OCI-LY3 (cell line): ENCODE results near the gene PEX11A.

Experiments
- H2AFZ ChIP-seq: fragments of 200-600, 300-600 bp; shearing (Covaris generic); 2 replicates; pipeline ENCODE4 v1.6.0; 2014; ENCODE audit warnings: antibody characterized with exemption, low read depth, low read length
- H3K27ac ChIP-seq: fragments of 200-600, 300-600 bp; sonication (generic); 2 replicates; pipeline ENCODE4 v1.5.1; 2014; ENCODE audit warnings: mild to moderate bottlenecking, low read length, moderate library complexity, mixed read lengths
- H3K27me3 ChIP-seq: fragments of 200-600, 300-600 bp; sonication (generic); 2 replicates; pipeline ENCODE4 v1.6.1; 2014; ENCODE audit warnings: low read depth, low read length, mixed read lengths
- H3K36me3 ChIP-seq: fragments of 200-600, 300-600 bp; sonication (generic); replicated peaks from 2 replicates; pipeline ENCODE3; 2014; ENCODE audit warnings: low read depth, low read length, mixed read lengths
- H3K4me1 ChIP-seq: fragments of 300-600, 200-600 bp; sonication (generic); 2 replicates; pipeline ENCODE4 v1.6.1; 2014; ENCODE audit warnings: low read length, mixed read lengths
- H3K4me2 ChIP-seq: fragments of 200-600, 300-600 bp; sonication (generic); 2 replicates; pipeline ENCODE4 v1.6.1; 2014; ENCODE audit warnings: low read length, mixed read lengths
- H3K4me3 ChIP-seq: fragments of 300-600, 200-600 bp; sonication (generic); 2 replicates; pipeline ENCODE4 v1.5.1; 2014; ENCODE audit warnings: antibody characterized with exemption, mild to moderate bottlenecking, low read length, moderate library complexity
- H3K79me2 ChIP-seq: fragments of 300-600, 200-600 bp; shearing (Covaris generic); 2 replicates; pipeline ENCODE4 v1.6.1; 2014; ENCODE audit warnings: mild to moderate bottlenecking, low read length, mixed read lengths
- H3K9ac ChIP-seq: fragments of 300-600, 200-600 bp; shearing (Covaris generic); 2 replicates; pipeline ENCODE4 v1.6.0; 2014; ENCODE audit warnings: mild to moderate bottlenecking, low read length, moderate library complexity
- H3K9me3 ChIP-seq: fragments of 200-600, 300-600 bp; shearing (Covaris generic); 2 replicates; pipeline ENCODE4 v1.6.1; 2014; ENCODE audit warnings: low read length, mixed read lengths; ENCODE audit not compliant: insufficient read depth
- H4K20me1 ChIP-seq: fragments of 200-600, 300-600 bp; sonication (generic); 2 replicates; pipeline ENCODE4 v1.6.1; 2016; ENCODE audit warnings: low read length, mixed read lengths; ENCODE audit not compliant: insufficient read depth
- CTCF ChIP-seq: fragments of 200-600, 300-600 bp; sonication (generic); IDR thresholded peaks from 2 replicates; pipeline ENCODE4 v1.5.1; 2014; ENCODE audit warnings: antibody characterized with exemption, low read length, low read depth
- EZH2phosphoT487 ChIP-seq: fragments of 200-600 bp; shearing (Covaris generic); IDR thresholded peaks from 2 replicates; pipeline ENCODE4 v1.6.1; 2018; ENCODE audit warnings: antibody characterized with exemption, mixed run types, low read depth

The PEX11A gene

GRCh38 chr15:89672221-89673164 is 18.1 kb downstream of the PEX11A start:
- no peak overlapping the region for H2AFZ ChIP-seq

GRCh38 chr15:89671687-89672086 is 18.9 kb downstream of the PEX11A start:
- H3K79me2 ChIP-seq = no peaks in the 10 kb centered on the region
- H3K36me3 ChIP-seq = no peaks in the 10 kb centered on the region
- no peak overlapping the region for H3K4me2 ChIP-seq
- no peaks in the 10 kb centered on the region for H3K27me3 ChIP-seq
- no peak overlapping the region for H3K9ac ChIP-seq
- no peaks in the 10 kb centered on the region for H4K20me1 ChIP-seq
- no peak overlapping the region for H2AFZ ChIP-seq
- H3K4me3 ChIP-seq = no peak overlapping the region
- TF ChIP-seq CTCF (no peak), EZH2phosphoT487 (no peak)
- H3K27ac ChIP-seq = no peak overlapping the region
- H3K4me1 ChIP-seq = no peaks in the 10 kb centered on the region
- H3K9me3 ChIP-seq = no peaks in the 10 kb centered on the region

More at GRCh38 chr15:89672221-89673164, 18.1 kb downstream of the PEX11A start:
- no peak for TF ChIP-seq EZH2phosphoT487
- TF ChIP-seq CTCF = no peak
- H3K4me1 ChIP-seq = no peaks in the 10 kb centered on the region
- H3K9ac ChIP-seq = no peak overlapping the region
- no peak overlapping the region for H3K4me3 ChIP-seq
- no peaks in the 10 kb centered on the region for H3K79me2 ChIP-seq
- no peak overlapping the region for H3K4me2 ChIP-seq
- no peaks in the 10 kb centered on the region for H4K20me1 ChIP-seq
- no peak overlapping the region for H3K27ac ChIP-seq
- H3K27me3 ChIP-seq = no peaks in the 10 kb centered on the region
- no peaks in the 10 kb centered on the region for H3K36me3 ChIP-seq
- H3K9me3 ChIP-seq = no peaks in the 10 kb centered on the region

- Histone ChIP-seq H3K27ac (no peak overlapping the region), H3K27me3 (no peaks in the 10 kb centered on the region), H3K36me3 (no peaks in the 10 kb centered on the region), H2AFZ (no peak overlapping the region), H3K4me2 (no peak overlapping the region), H3K9me3 (no peaks in the 10 kb centered on the region), H3K4me3 (no peak overlapping the region), H3K4me1 (0 out of 2 replicates have a peak, but pooled peaks cover under 1% of the 10 kb centered on the region), H4K20me1 (no peaks in the 10 kb centered on the region), H3K79me2 (no peaks in the 10 kb centered on the region), H3K9ac (no peak overlapping the region)
- TF ChIP-seq CTCF (no peak), EZH2phosphoT487 (no peak)
These were observed 19.5 kb downstream of the PEX11A start for GRCh38 chr15:89670971-89671560.

GRCh38 chr15:89669941-89670340 is 20.6 kb downstream of the PEX11A start:
- no peaks in the 10 kb centered on the region for H4K20me1 ChIP-seq
- H3K4me3 ChIP-seq = no peak overlapping the region
- H3K4me1 ChIP-seq = peaks cover 6% of the 10 kb centered on the region; the same call in 1 of the 2 replicates
- no peak overlapping the region for H3K9ac ChIP-seq
- H3K36me3 ChIP-seq = no peaks in the 10 kb centered on the region
- no peaks in the 10 kb centered on the region for H3K79me2 ChIP-seq
- no peak overlapping the region for H3K4me2 ChIP-seq
- H3K27me3 ChIP-seq = peaks cover 2% of the 10 kb centered on the region
- H3K27ac ChIP-seq = no peak overlapping the region
- H3K9me3 ChIP-seq = no peaks in the 10 kb centered on the region
- TF ChIP-seq CTCF (no peak), EZH2phosphoT487 (no peak)
- no peak overlapping the region for H2AFZ ChIP-seq
